Hepatocyte (in vitro differentiated cells): ENCODE data around the gene UBE2J2.

Experiments
- EZH2 ChIP-seq: fragments of 200-600 bp; sonication (generic); IDR thresholded peaks from 2 replicates; pipeline ENCODE4 v1.6.1; 2016; ENCODE audit warnings: antibody characterized with exemption, mild to moderate bottlenecking, borderline replicate concordance
- EZH2phosphoT487 ChIP-seq: fragments of 200-600 bp; sonication (generic); IDR thresholded peaks from one replicate; pipeline ENCODE4 v1.6.1; 2018; ENCODE audit warnings: antibody characterized with exemption, mild to moderate bottlenecking, low read depth, moderate library complexity; ENCODE audit not compliant: unreplicated experiment, severe bottlenecking
- TF ChIP-seq, protein P1 (sequence below): fragments of 200-600 bp; sonication (generic); IDR thresholded peaks from 2 replicates; pipeline ENCODE4 v1.5.1; 2016; ENCODE audit warnings: antibody characterized with exemption, mild to moderate bottlenecking; ENCODE audit not compliant: poor library complexity

- TF ChIP-seq, protein P1, sequence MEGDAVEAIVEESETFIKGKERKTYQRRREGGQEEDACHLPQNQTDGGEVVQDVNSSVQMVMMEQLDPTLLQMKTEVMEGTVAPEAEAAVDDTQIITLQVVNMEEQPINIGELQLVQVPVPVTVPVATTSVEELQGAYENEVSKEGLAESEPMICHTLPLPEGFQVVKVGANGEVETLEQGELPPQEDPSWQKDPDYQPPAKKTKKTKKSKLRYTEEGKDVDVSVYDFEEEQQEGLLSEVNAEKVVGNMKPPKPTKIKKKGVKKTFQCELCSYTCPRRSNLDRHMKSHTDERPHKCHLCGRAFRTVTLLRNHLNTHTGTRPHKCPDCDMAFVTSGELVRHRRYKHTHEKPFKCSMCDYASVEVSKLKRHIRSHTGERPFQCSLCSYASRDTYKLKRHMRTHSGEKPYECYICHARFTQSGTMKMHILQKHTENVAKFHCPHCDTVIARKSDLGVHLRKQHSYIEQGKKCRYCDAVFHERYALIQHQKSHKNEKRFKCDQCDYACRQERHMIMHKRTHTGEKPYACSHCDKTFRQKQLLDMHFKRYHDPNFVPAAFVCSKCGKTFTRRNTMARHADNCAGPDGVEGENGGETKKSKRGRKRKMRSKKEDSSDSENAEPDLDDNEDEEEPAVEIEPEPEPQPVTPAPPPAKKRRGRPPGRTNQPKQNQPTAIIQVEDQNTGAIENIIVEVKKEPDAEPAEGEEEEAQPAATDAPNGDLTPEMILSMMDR, result no peak
- no peak for TF ChIP-seq EZH2
- TF ChIP-seq EZH2phosphoT487, result no peak
Observed at GRCh38 chr1:1243266-1243660, 30.4 kb downstream of the UBE2J2 start.
